Skeletal muscle tissue (tissue), 4 donors: ENCODE measurements around the gene RBPMS2. TPM values are rescaled to one million over a fixed set of nuclear protein-coding genes. Genes with fewer than 3 reads are reported as not detected.

ENCODE experiments used
- H3K27ac ChIP-seq: one replicate; pipeline ENCODE4 v1.7.0; 2013; ENCODE audit warnings: mild to moderate bottlenecking, low read depth, low read length, inconsistent platforms
- H3K27me3 ChIP-seq, 3 donors: one replicate each; pipeline ENCODE4 v1.7.0; 2013; ENCODE audit warnings: low read length in 3 of 3; ENCODE audit not compliant: control insufficient read depth in 3 of 3, insufficient read depth in 3 of 3
- H3K36me3 ChIP-seq, 3 donors: one replicate each; pipeline ENCODE4 v1.7.0; 2013; ENCODE audit warnings: low read length in 3 of 3; ENCODE audit not compliant: control insufficient read depth in 3 of 3, insufficient read depth in 3 of 3
- H3K4me1 ChIP-seq, 3 donors: one replicate each; pipeline ENCODE4 v1.7.0; 2013; ENCODE audit warnings: low read length in 3 of 3, mild to moderate bottlenecking in 3 of 3; ENCODE audit not compliant: control insufficient read depth in 3 of 3, insufficient read depth in 3 of 3
- H3K4me3 ChIP-seq, 3 donors: one replicate each; pipeline ENCODE4 v1.7.0; 2013; ENCODE audit warnings: low read length in 3 of 3
- H3K9ac ChIP-seq, 3 donors: one replicate each; pipeline ENCODE4 v1.7.0; 2013; ENCODE audit warnings: low read length in 3 of 3, mild to moderate bottlenecking in 3 of 3, moderate library complexity in 2 of 3, low read depth in 1 of 3
- H3K9me3 ChIP-seq, 3 donors: one replicate each; pipeline ENCODE4 v1.7.0; 2013; ENCODE audit warnings: low read length in 3 of 3; ENCODE audit not compliant: control insufficient read depth in 3 of 3
- total RNA-seq: library from RNA; depleted of rRNA; stranded (reverse); fragments of >200 nt; gene quantifications from one replicate; pipeline ENCODE4 v1.2.3, GENCODE V29; 2014
- donor health status: Osteomylitis.

RBPMS2 gene
- total RNA-seq, 1 donor from 2014 or later: under 0.01 TPM

- Histone ChIP-seq H3K27me3 (no peaks in the 10 kb centered on the region), H3K4me1 (peaks cover 0 to 11% (median 10%) of the 10 kb centered on the region in 3 donors), H3K9me3 (no peaks in the 10 kb centered on the region), H3K27ac (no peak overlapping the region), H3K36me3 (no peaks in the 10 kb centered on the region), H3K9ac (no peak overlapping the region), H3K4me3 (no peak overlapping the region)
These were observed 61.8 kb downstream of the RBPMS2 start for GRCh38 chr15:64713592-64713991.

GRCh38 chr15:64712353-64712752, 63.0 kb downstream of the RBPMS2 start:
- Histone ChIP-seq H3K27me3 (no peaks in the 10 kb centered on the region), H3K9ac (no peak overlapping the region), H3K27ac (no peak overlapping the region), H3K4me3 (no peak overlapping the region), H3K9me3 (no peaks in the 10 kb centered on the region), H3K36me3 (no peaks in the 10 kb centered on the region), H3K4me1 (peaks cover 0 to 1% (median 0%) of the 10 kb centered on the region in 3 donors)

- H3K36me3 ChIP-seq: no peaks in the 10 kb centered on the region
- no peak overlapping the region for H3K27ac ChIP-seq
- H3K9ac ChIP-seq: no peak overlapping the region
- H3K9me3 ChIP-seq: no peaks in the 10 kb centered on the region
- no peak overlapping the region for H3K4me3 ChIP-seq
- H3K4me1 ChIP-seq: no peaks in the 10 kb centered on the region
- H3K27me3 ChIP-seq: no peaks in the 10 kb centered on the region
These were observed 64.5 kb downstream of the RBPMS2 start for GRCh38 chr15:64710676-64711428.

- no peak overlapping the region for H3K27ac ChIP-seq
- H3K9me3 ChIP-seq: no peaks in the 10 kb centered on the region
- no peak overlapping the region for H3K9ac ChIP-seq
- no peak overlapping the region for H3K4me3 ChIP-seq
- no peaks in the 10 kb centered on the region for H3K36me3 ChIP-seq
- H3K4me1 ChIP-seq: peaks cover 16 to 21% (median 18%) of the 10 kb centered on the region in 3 donors
- H3K27me3 ChIP-seq: no peaks in the 10 kb centered on the region
These were observed 69.1 kb downstream of the RBPMS2 start for GRCh38 chr15:64706011-64706911.

GRCh38 chr15:64705006-64705405, 70.4 kb downstream of the RBPMS2 start:
- H3K4me1 ChIP-seq: peaks cover 29 to 33% (median 31%) of the 10 kb centered on the region in 3 donors
- no peak overlapping the region for H3K27ac ChIP-seq
- H3K36me3 ChIP-seq: no peaks in the 10 kb centered on the region
- H3K9me3 ChIP-seq: no peaks in the 10 kb centered on the region
- H3K27me3 ChIP-seq: no peaks in the 10 kb centered on the region
- H3K4me3 ChIP-seq: no peak overlapping the region
- H3K9ac ChIP-seq: no peak overlapping the region

GRCh38 chr15:64703632-64703959, 71.8 kb downstream of the RBPMS2 start:
- Histone ChIP-seq H3K4me3 (peak overlapping the region; percentile 93 to 100 (median 95)), H3K4me1 (peaks cover 43 to 48% (median 45%) of the 10 kb centered on the region in 3 donors), H3K36me3 (no peaks in the 10 kb centered on the region), H3K9ac (peak overlapping the region; percentile 80 to 90 (median 82)), H3K27ac (peak overlapping the region; percentile 95), H3K9me3 (no peaks in the 10 kb centered on the region), H3K27me3 (no peaks in the 10 kb centered on the region)

- Histone ChIP-seq H3K9ac (peak overlapping the region; percentile 90 to 94 (median 92)), H3K4me3 (peak overlapping the region; percentile 93 to 100 (median 95)), H3K27me3 (no peaks in the 10 kb centered on the region), H3K9me3 (no peaks in the 10 kb centered on the region), H3K27ac (peak overlapping the region; percentile 95), H3K4me1 (peaks cover 48 to 53% (median 50%) of the 10 kb centered on the region in 3 donors), H3K36me3 (no peaks in the 10 kb centered on the region)
These were observed 72.4 kb downstream of the RBPMS2 start for GRCh38 chr15:64702816-64703631.

GRCh38 chr15:64701482-64702184, 73.8 kb downstream of the RBPMS2 start:
- Histone ChIP-seq H3K36me3 (no peaks in the 10 kb centered on the region), H3K27me3 (no peaks in the 10 kb centered on the region), H3K27ac (peak overlapping the region; percentile 95), H3K9me3 (no peaks in the 10 kb centered on the region), H3K9ac (peak overlapping the region; percentile 87 to 94 (median 92)), H3K4me1 (peaks cover 55 to 63% (median 61%) of the 10 kb centered on the region in 3 donors), H3K4me3 (peak overlapping the region; percentile 90 to 100 (median 95))

GRCh38 chr15:64701051-64701450, 74.3 kb downstream of the RBPMS2 start:
- H3K9me3 ChIP-seq: no peaks in the 10 kb centered on the region

More at GRCh38 chr15:64701051-64701450, 74.3 kb downstream of the RBPMS2 start:
- H3K4me3 ChIP-seq: peak overlapping the region; percentile 90 to 100 (median 95)
- H3K36me3 ChIP-seq: no peaks in the 10 kb centered on the region
- H3K27ac ChIP-seq: peak overlapping the region; percentile 95
- peak overlapping the region; percentile 87 to 94 (median 92) for H3K9ac ChIP-seq
- H3K27me3 ChIP-seq: no peaks in the 10 kb centered on the region
- H3K4me1 ChIP-seq: peaks cover 60 to 68% (median 67%) of the 10 kb centered on the region in 3 donors
